ENCODE data around the gene ZMYND15. TPM values are rescaled to one million over a fixed set of nuclear protein-coding genes. Genes with fewer than 3 reads are reported as not detected.

ZMYND15 gene
- total RNA-seq, 1 donor from 2014 or later = not detected

DNA sequence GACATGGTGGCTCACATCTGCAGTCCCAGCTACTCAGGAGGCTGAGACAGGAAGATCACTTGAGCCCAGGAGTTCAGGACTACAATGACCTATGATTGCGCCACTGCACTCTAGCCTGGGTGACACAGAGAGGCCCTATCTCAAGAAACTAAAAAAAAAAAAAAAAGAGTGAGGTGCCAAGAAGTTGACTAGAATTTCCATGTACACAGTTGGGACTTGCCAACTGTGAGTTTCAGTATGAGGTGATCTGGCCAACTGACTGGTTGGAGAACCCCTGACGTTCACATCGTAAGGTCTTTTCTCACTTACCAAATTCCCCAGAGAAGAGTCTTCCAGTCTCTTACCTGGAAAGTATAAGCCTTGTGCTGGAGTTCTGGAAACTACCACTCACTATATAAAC lies 11.5 kb upstream of the ZMYND15 start:
- Mint-ChIP-seq H3K36me3 (ENCODE audit: low read depth, unreplicated experiment) (no peaks in the 10 kb centered on the region), H3K27ac (ENCODE audit: unreplicated experiment) (no peak overlapping the region), H3K4me1 (ENCODE audit: unreplicated experiment) (peaks cover 6% of the 10 kb centered on the region), H3K27me3 (ENCODE audit: unreplicated experiment) (no peaks in the 10 kb centered on the region), H3K9me3 (ENCODE audit: unreplicated experiment) (no peaks in the 10 kb centered on the region), H3K4me3 (ENCODE audit: unreplicated experiment) (no peak overlapping the region)
- DNase-seq (ENCODE audit: low spot score) = no peak
- TF ChIP-seq, protein P1, sequence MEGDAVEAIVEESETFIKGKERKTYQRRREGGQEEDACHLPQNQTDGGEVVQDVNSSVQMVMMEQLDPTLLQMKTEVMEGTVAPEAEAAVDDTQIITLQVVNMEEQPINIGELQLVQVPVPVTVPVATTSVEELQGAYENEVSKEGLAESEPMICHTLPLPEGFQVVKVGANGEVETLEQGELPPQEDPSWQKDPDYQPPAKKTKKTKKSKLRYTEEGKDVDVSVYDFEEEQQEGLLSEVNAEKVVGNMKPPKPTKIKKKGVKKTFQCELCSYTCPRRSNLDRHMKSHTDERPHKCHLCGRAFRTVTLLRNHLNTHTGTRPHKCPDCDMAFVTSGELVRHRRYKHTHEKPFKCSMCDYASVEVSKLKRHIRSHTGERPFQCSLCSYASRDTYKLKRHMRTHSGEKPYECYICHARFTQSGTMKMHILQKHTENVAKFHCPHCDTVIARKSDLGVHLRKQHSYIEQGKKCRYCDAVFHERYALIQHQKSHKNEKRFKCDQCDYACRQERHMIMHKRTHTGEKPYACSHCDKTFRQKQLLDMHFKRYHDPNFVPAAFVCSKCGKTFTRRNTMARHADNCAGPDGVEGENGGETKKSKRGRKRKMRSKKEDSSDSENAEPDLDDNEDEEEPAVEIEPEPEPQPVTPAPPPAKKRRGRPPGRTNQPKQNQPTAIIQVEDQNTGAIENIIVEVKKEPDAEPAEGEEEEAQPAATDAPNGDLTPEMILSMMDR (IDR thresholded peaks at IDR 0.05; ENCODE audit: unreplicated experiment) = no peak

DNA sequence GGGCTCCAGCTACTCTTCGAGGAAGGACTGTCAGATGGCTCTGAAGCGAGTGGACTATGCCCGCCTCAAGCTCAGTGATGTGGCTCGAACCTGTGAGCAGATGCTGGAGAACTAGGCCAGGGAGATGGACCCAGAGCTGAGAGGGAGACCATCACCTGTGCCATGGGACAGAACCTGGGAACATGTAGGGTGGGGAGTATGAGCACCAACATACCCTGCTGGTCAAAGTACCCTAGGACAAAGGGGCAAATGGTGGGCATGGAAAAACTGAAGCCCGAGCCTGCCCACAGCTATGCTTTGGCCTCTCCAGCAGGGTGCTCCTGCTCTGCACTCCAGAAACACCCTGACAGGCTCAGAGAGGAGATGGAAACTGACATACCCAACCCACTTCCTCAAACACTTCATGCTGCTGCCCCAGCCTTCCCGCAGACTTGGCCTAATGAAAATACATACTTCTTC lies 6.5 kb upstream of the ZMYND15 start:
- TF ChIP-seq, protein P1 (IDR thresholded peaks at IDR 0.05; ENCODE audit: unreplicated experiment) = peak; percentile 9
- Mint-ChIP-seq H3K27ac (ENCODE audit: unreplicated experiment) (no peak overlapping the region), H3K36me3 (ENCODE audit: low read depth, unreplicated experiment) (no peaks in the 10 kb centered on the region), H3K4me1 (ENCODE audit: unreplicated experiment) (no peaks in the 10 kb centered on the region), H3K27me3 (ENCODE audit: unreplicated experiment) (peaks cover 8% of the 10 kb centered on the region), H3K9me3 (ENCODE audit: unreplicated experiment) (no peaks in the 10 kb centered on the region), H3K4me3 (ENCODE audit: unreplicated experiment) (no peak overlapping the region)
- DNase-seq (ENCODE audit: low spot score) = no peak

DNA sequence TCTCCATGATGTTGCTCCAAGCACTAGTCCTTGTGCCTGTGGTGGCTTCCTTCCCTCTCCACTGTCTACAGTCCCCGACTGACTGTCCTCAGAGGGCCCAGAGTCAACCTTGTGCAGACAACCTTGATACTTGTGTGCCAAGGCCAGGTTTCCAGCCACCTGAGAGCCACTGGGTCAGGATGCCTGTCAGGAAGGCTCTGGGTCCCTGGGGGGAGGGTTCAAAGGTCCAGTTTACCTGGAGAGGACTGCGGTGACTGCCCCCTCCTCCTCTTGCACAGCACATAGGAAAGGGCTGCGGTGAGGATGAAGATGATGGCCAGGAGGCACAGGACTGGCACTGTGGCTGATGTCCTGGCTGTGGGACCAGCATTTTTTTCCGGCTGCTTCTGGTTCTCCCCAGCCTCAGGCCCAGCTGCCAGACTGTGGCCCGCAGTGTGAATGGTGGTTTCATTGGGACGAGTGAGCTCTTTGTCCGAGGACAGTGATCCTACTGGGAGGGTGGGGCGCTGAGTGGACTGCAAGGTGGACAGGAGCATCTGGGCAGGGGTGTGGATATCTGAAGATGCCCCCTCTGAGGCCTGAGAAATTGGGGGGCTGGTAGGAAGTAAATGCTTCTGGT lies 4.7 kb upstream of the ZMYND15 start:
- DNase-seq (ENCODE audit: low spot score) = no peak
- Mint-ChIP-seq H3K36me3 (ENCODE audit: low read depth, unreplicated experiment) (no peaks in the 10 kb centered on the region), H3K4me3 (ENCODE audit: unreplicated experiment) (no peak overlapping the region), H3K9me3 (ENCODE audit: unreplicated experiment) (no peaks in the 10 kb centered on the region), H3K27me3 (ENCODE audit: unreplicated experiment) (peaks cover 12% of the 10 kb centered on the region), H3K27ac (ENCODE audit: unreplicated experiment) (no peak overlapping the region), H3K4me1 (ENCODE audit: unreplicated experiment) (peaks cover 6% of the 10 kb centered on the region)
- TF ChIP-seq, protein P1 (IDR thresholded peaks at IDR 0.05; ENCODE audit: unreplicated experiment) = no peak

DNA sequence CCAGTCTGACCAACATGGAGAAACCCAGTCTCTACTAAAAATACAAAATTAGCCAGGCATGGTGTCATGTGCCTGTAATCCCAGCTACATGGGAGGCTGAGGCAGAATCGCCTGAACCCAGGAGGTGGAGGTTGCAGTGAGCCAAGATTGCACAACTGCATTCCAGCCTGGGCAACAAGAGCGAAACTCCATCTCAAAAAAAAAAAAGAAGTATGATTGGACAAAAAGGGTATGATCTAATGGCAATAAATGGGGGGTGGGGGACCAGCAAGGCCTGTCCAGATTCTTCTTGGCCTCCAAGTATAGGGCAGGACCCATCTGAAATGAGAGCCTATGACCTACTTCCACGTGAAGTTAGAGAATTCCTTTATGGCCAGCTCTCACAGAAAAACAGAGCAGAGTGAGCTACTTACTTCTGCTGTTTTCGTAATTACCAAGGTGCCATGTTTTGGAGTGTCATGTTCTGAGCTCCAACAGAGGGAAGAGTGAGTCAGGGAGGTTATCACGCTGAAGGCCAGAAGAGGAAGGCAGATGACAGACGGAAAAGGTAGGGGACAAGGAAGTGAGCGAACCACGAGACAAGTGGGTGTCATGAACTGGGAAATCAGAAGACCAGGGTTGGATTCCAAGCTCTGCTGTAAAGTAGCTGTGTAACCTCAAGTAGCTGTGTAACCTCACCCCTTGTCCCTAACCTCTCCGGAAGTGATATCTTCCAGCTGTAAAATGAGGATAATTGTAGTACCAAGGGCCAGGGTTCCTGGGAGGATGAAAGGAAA lies 3.6 kb upstream of the ZMYND15 start:
- no peak overlapping the region for H3K4me3 Mint-ChIP-seq (ENCODE audit: unreplicated experiment)
- TF ChIP-seq, protein P1 (IDR thresholded peaks at IDR 0.05; ENCODE audit: unreplicated experiment) = no peak
- H3K27me3 Mint-ChIP-seq (ENCODE audit: unreplicated experiment) = peaks cover 21% of the 10 kb centered on the region
- peaks cover 9% of the 10 kb centered on the region for H3K4me1 Mint-ChIP-seq (ENCODE audit: unreplicated experiment)
- DNase-seq (ENCODE audit: low spot score) = no peak
- no peaks in the 10 kb centered on the region for H3K36me3 Mint-ChIP-seq (ENCODE audit: low read depth, unreplicated experiment)
- H3K9me3 Mint-ChIP-seq (ENCODE audit: unreplicated experiment) = no peaks in the 10 kb centered on the region
- no peak overlapping the region for H3K27ac Mint-ChIP-seq (ENCODE audit: unreplicated experiment)
